GM21786 (cell line): ENCODE data around the gene WFIKKN1.

Experiments
- ATAC-seq: cut with Tn5 transposase; IDR thresholded peaks from one replicate; pipeline ENCODE4 v1.9.1; 2021; ENCODE audit not compliant: unreplicated experiment

WFIKKN1 gene, protein sequence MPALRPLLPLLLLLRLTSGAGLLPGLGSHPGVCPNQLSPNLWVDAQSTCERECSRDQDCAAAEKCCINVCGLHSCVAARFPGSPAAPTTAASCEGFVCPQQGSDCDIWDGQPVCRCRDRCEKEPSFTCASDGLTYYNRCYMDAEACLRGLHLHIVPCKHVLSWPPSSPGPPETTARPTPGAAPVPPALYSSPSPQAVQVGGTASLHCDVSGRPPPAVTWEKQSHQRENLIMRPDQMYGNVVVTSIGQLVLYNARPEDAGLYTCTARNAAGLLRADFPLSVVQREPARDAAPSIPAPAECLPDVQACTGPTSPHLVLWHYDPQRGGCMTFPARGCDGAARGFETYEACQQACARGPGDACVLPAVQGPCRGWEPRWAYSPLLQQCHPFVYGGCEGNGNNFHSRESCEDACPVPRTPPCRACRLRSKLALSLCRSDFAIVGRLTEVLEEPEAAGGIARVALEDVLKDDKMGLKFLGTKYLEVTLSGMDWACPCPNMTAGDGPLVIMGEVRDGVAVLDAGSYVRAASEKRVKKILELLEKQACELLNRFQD

GRCh38 chr16:630815-631405 is at the start of gene WFIKKN1:
TSS of gene WFIKKN1 (plus strand) at chr16:630985. CDS start at chr16:631254, 269 bp downstream.
- ATAC-seq = no peak

- no peak for ATAC-seq
Measured at GRCh38 chr16:582218-582613, 48.6 kb upstream of the WFIKKN1 start.

DNA sequence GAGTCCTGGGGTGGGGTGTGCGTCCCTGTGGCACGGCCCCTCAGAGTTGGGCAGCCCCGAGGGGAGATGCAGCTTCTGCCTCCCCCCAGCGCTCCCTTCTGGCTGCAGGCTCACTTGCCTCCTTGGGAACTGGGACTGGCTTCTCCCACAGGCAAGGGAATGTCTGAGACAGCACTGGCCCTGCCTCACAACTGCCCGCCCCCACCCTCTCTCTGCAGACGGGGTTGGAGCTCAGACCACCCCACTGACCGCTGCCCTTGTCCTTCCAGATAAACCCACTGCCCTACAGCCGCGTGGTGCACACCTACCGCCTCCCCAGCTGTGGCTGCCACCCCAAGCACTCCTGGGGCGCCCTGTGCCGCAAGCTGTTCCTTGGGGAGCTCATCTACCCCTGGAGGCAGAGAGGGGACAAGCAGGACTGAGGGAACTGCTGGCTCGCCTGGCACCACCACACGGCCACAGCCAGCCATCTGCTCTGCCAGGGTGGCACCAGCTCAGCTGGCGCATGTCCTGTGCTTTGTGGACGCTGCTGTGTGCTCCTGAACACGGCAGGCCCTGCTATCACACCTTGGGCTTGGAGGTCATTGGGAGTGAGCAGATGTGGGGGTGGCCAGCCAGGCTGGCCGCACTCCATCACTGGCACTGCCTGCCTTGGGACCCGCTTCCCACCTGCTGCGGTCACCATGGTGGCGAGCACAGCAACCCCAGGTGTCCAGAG is 48.0 kb upstream of the WFIKKN1 start:
- no peak for ATAC-seq

DNA sequence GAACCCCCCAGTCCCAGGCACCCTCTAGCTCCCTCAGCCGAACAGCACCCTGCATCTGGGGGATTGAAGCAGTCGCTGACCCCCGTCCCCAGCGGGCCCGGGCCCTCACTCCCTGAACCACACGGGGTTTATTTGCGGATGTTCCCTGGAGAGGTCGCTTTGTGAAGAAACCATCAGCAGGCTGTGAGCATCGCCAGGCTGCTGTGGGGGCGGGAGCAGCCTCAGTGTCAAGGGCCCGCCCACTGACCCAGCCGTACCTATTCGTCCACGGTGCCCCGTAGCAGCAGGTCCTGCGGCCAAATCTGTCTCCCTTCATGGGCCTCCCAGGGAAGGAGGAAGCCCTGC is 47.3 kb upstream of the WFIKKN1 start:
- ATAC-seq = no peak

GRCh38 chr16:583815-584591 is 46.8 kb upstream of the WFIKKN1 start:
- ATAC-seq = no peak

GRCh38 chr16:585351-585750 is 45.4 kb upstream of the WFIKKN1 start:
- ATAC-seq = no peak

GRCh38 chr16:586047-586644 is 44.6 kb upstream of the WFIKKN1 start:
- no peak for ATAC-seq

DNA sequence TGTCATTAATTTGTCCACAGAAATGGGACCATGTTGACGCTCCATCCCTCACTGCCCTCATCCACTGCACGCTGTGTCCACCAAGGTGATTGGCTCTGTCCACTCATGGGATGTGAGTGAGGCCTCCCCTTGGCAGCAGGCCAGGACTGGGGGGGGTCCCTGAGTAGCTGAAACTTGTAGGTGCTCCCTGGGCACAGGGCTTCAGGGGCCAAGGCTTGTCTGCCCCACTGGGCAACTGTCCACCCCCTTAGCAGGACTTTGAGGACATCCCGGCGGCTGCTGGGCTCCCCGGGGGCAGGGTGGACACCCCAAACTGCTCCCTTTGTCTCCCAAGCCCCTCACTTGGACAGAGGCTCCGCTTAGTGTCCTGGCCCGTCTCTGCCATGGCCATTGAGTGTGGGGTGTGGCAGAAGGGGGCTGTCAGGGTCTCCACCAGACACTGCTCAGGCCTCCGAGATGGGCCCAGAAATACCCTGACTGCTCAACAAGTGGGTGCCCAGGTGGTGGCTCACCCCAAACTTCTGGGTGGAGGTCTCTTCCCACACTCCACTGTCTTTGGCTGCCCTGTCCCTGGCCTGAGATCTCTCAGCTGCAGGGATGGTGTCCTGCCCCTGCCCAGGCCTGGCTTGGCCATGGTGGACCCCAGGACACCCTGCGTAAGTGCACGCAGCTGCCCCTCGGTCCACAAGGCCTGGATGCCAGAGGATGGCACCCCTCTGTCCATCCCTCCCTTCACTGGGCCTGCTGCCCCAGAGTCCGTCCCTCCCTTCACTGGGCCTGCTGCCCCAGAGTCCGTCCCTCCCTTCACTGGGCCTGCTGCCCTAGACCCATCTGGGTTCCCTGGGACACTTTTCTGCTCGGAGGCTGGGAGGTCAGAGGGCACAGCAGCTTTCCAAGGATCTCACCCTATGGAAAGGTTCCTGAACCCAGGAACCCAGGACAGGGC is 43.9 kb upstream of the WFIKKN1 start:
- no peak for ATAC-seq

DNA sequence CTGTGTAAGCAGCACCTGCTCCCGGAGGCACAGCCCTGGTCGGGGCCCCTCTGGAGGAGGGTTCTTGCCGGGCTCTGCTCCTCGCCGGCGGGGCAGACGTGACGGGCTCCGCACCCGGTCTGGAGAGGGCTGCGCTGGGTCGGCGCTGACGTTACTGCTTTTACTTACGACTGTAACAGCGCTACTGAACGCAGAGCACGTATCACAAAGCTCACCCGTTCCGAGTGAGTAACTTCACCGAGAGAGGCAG is 42.2 kb upstream of the WFIKKN1 start:
- peak; percentile 10 for ATAC-seq

DNA sequence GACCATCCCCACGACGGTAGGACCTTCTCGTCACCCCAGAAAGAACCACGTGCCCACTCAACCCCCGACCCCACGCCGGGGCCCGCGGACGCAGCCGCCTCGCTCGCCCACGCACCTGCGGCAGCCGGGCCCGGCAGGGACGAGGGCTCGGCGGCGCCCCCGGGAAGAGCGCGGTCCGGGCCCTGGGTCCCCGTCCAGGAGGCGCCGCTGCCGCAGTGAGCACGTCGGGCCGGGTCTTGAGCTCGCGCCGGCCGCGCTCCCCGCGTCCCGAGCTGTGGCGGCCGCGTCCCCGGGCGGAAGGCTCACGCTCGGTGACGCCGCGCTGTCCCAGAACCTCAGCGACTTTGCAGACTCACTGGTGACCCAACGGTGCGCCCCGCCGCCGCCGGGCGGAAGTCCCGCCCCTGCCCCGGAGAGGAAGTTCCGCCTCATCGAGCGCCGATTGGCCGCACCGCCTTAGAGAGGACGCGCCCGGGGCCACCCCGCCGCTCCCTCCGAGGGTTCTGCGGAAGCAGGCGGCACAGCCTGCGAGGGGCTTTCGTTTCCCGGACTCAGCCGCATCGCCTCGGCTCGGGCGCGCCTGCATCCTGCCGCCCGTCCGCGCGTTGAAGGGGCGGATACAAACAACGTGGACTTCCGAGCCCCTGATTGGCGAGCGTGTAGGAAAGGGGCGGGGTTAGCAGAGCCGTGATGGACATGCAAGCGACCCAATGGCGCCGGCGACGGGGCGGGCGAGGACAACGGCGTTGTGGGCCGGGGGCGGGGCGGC is 41.7 kb upstream of the WFIKKN1 start:
- peak; percentile 74 for ATAC-seq

- peak; percentile 75 for ATAC-seq
Measured at GRCh38 chr16:589658-590187, 41.1 kb upstream of the WFIKKN1 start, which contains the start of gene RAB40C. TSS of gene RAB40C (plus strand) at chr16:590066. CDS start at chr16:590292, 226 bp downstream.

DNA sequence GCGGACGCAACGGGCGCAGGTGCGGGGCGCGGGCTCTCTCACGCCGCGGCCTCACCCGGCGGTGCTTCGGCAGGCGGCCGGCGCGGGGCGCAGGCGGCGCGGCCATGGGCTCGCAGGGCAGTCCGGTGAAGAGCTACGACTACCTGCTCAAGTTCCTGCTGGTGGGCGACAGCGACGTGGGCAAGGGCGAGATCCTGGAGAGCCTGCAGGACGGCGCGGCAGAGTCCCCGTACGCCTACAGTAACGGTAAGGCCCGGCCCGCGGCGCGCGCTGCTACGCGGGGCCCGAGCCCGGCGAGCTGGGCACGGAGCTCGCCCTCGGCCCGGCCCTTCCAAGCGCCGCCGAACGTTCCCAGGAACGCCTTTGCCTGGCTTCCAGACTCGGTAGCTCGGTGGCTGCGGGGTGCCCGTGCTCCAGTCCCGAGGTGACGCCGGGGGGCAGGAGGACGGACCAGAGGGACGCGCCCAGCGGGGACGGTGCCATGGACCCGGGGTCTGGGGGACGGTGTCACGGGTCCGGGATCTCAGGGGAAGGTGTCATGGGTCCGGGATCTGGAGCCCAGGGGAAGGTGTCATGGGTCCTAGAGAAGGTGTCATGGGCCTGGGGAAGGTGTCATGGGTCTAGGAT is 40.5 kb upstream of the WFIKKN1 start:
- no peak for ATAC-seq

- ATAC-seq = no peak
Measured at GRCh38 chr16:590815-591200, 40.0 kb upstream of the WFIKKN1 start.

DNA sequence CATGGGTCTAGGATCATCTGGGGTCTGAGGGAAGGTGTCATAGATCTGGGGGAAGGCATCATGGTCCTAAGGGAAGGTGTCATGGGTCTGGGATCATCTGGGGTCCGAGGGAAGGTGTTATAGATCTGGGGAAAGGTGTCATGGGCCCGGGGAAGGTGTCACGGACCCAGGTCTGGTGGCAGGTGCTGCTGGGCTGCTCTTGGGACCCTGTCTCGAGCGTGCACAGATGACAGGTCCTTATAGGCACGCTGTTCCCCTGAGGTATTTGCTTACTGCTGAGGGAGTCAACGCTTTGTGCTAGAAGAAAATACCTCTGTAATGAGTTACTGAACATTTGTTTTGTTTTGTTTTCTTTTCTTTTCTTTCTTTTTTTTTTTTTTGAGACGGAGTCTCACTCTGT is 39.6 kb upstream of the WFIKKN1 start:
- ATAC-seq = no peak

- no peak for ATAC-seq
Measured at GRCh38 chr16:591892-592517, 38.8 kb upstream of the WFIKKN1 start.

GRCh38 chr16:592518-593306 is 38.1 kb upstream of the WFIKKN1 start:
- ATAC-seq = no peak

DNA sequence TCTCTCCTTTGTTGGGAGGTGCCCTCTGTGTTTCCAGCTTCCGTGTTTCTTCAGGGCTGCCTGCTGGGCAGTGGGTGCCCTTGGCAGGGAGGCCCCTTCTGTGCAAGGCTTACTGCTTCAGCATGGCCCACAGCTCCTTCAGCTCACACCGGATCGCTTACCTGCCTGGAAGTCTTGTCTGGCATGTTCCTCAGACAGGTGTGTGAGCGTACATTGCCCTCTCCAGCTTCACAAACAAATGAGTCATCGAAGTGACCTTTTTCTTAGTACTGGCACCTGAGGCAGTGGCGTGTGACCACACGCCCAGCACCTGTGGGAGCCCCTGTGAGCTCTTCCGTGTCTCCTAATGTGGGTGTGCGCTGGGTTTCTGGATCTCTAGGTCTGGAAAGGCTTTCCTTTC is 37.4 kb upstream of the WFIKKN1 start:
- ATAC-seq = no peak
